HG03439 (cell line): Measurements from ENCODE around the gene ACER1.
"Not testable (repeated sequence)": the region's sequence is repeated elsewhere in the genome, so short reads cannot be mapped to it uniquely, and the experiment has no call there.

Source experiments
- ATAC-seq: cut with Tn5 transposase; IDR thresholded peaks from one replicate; pipeline ENCODE4 v1.9.1; 2021; ENCODE audit warnings: mild to moderate bottlenecking, moderate library complexity; ENCODE audit not compliant: unreplicated experiment

Gene ACER1

DNA sequence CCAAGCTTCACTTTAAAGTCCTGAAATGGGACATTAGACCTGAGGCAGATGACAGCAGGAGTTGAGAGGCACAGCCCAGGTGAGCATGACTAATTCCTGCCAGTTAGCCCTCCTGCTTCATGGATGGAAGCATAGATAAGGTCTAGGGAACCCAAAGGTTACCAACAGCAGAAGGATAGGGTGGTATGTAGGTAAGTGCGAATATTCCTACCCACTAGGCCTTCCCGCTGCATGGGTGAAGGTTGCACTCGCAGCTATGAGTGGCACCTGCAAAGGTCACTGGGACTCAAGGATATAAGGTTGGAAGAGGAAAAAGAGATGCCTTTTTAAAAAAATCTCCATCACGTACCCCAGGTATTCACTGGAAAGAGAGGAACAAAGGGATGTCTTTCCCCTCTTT, 41.4 kb downstream of the ACER1 start:
- ATAC-seq = no peak

DNA sequence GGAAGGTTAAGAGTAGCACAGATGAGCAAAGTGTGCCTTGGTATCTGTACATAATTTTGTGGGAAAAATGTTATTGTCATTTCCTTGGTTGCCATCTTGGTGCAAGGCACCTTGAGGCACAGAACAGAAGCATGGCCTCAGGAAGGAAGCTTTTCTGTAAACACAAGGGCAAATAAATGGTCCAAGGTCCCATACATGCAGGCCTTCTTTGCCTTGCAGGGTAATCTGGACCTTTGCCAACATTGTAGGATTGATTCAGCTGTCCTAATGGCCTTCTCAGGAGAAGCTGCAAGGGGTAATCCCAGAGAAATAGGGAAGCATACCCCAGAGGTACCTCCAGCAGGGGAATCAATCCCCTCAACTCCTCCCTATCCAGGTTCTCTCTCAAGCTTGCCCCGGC, 44.7 kb downstream of the ACER1 start:
- ATAC-seq = no peak

DNA sequence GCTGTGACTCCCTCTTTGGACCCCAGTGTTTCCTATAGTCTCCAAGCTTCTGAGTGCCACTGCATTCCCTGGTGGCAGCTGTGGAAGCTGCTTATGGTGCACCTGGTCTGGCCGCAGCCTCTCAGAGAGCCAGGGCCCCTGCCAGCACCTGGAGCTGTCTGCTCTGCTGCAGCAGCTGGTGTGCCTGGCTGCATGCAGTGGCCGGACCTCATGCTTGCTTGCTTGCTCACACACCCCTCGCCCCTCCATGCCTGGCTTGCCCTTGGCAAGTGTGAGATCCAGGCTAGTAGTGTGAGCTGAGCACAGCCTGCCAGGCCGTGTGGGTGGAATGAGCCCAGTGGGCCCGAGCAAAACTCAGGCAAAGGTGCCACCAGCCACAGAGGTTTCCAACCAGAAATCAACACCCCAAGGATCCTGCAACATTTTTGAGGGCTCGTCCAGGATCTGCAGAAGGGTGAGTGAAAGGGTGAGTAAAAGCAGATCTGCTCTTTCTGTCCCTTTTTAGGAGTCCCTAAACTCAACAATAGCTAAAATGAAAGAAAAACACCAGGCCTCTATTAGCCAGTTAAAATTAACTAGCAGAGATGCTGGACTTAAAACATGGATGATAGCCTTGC, 46.0 kb downstream of the ACER1 start:
- no peak for ATAC-seq

- no peak for ATAC-seq
Observed at GRCh38 chr19:6286676-6287075, 46.7 kb downstream of the ACER1 start.

GRCh38 chr19:6282393-6282792, 51.0 kb downstream of the ACER1 start:
- ATAC-seq = not testable (repeated sequence)

- ATAC-seq = peak; percentile 82
Observed at GRCh38 chr19:6279931-6280591, 53.4 kb downstream of the ACER1 start, which contains the start of gene MLLT1. Gene MLLT1, minus strand, starts transcription at chr19:6279975. Its CDS starts 191 bp downstream, at chr19:6279784.

DNA sequence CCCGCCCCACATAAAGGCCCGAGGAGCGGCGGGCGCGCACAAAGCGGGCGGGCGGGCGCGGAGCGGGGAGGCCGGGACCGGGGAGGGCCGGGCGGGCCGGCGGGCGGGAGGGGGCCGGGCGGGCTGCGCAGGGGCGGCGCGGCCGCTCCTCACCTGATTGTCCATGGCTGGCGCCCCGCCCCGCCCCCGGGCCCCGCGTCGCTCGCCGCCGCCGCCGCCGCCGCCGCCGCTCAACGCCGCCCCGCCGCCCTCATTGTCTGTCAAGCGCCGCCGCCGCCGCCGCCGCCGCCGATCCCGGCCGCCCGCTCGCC, 53.8 kb downstream of the ACER1 start:
- ATAC-seq = peak; percentile 35

DNA sequence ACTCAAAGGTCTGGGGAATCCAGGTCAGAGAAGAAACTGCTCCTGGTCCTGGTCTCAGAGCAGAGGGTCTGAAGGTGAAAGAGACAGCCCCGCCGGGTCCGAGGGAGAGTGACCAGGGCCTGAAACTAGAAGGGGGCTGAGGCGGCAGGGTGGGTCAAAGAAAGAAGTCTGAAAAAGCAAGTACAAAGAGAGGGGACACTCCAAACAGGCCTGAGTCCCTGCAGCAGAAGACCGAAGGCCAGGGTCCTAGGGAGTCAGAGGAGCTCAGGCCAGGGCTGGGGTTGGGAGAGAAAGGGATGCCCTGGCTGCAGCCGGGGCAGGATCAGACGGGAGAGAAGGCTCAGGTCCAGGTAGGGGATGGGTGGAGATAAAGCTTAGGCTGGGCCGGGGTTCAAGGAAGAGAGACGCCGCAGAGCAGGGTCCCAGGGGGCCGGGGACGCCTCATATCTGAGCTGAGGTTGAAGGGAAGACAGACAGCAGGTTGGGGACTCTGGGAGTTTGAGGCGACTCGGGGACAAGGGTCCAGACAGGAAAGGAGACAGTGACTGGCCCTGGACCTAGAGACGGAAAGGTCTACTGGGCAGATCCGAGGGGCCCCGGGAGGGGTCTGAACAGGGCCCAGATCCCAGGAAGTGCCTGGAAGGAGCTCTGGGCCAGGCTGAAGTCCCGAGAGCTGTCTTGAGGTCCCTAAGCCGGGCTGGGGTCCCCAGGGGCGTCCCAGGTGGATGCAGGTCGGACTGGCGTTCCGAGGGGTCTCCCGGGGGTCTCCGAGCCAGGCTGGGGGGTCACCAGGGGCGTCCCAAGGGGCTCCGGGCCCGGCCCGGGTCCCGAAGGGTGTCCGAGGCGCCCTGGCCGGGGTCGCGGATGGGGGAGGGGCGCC, 54.4 kb downstream of the ACER1 start:
- ATAC-seq = no peak

GRCh38 chr19:6278051-6278450, 55.4 kb downstream of the ACER1 start:
- no peak for ATAC-seq

DNA sequence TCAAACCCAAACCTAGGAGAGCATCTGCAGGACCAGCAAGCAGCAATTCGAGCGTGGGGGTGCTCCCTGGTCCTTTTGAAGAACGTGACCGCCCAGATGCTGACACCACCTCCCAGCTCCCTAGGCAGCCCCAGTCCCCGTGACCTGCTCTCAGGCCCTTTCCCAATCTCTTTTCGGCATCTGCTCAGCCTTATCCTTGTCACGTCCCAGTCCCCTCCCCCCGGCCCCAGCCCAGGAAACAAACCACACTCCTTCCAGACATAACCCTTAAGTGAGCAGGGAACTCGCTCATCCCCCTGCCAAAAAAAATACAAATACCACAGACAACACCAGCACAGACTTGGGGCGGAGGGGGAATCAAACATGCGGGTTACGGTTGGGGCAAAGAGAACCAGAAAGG, 57.0 kb downstream of the ACER1 start:
- ATAC-seq = no peak

DNA sequence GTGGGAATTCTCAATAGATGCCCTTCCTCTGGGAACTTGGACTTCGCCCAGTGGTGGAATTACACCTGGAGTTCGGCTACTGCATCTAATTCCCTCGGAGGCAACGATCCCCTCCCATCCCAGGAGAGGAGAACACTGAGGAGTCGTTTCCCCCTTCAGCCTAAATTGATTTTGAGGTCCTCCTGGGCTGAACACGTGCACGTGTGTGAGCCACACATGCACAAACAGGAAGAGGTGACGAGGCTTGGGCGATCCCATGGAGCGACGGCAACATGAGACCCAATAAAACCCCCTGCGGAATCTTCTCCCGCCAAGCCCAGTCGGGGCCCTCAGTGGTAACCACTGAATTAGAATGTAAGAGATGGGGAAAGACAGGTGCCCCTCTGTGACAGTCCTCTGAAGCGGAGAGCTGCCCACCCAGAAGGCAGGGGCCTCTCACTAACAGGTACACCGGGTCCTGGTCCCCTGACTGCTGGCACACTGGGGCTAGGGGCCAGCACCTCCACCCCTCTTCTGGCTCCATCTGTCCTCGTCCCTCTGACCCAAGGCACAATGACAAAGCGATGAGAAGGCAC, 58.2 kb downstream of the ACER1 start:
- no peak for ATAC-seq

DNA sequence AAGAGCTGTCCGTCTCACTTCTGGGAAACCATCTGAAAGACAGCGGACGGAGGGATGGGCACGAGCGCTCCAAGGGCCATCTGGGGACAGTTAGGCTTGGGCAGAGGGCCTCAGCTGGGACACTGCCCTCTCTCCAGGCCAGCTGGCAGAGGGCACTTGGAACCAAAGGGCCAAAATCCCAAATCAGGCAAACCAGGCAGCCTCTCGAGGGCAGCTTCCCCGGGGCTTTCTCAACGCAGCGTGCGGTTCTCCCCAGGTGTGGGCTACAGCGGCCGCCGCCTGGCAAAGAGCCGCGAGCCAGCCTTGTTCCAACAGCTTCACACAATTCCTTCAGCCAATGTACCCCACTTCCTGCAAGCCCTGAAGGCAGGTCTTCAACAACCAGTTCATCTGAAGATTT, 58.7 kb downstream of the ACER1 start:
- ATAC-seq = no peak

DNA sequence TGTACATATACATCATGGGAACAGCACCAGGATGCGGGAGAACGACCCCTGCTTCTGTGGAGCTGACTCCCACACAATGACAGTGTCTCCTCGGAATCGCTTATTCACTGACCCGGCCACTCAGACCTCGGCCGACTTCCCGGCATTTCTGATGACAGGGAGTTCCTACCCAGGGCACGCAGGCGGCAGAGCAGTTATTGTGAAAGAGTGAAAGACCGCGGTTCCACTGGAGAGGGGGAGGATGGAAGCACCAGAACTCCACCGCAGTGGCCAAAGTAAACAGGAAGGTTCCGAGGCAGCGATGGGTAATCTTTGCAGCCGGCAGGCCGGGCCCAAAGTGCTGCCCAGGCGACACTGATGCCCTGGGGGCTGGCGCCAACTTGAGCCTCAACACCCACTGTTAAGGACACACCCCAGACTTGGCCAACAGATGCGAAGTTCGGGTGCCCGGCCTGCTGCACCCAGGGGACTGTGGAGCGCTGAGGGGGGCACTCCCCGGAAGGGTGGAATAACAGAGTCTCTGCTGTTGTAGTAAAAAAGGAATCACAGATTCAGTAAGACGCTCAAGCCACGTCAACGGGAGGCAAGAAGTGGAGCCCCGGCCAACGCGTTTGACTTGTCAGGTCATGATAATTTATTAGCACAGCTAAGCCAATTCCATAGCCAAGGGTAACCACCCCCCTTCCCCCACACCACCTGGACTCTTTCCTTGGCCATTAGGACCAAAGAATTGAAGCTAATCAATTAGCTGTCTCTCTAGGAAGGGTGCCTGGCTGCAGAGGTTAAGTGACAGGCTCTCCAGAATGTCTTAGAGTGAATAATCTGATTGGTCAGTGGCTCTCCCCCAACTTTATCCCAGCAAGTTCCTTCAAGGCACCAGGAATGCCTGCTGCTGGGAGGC, 59.5 kb downstream of the ACER1 start:
- no peak for ATAC-seq

DNA sequence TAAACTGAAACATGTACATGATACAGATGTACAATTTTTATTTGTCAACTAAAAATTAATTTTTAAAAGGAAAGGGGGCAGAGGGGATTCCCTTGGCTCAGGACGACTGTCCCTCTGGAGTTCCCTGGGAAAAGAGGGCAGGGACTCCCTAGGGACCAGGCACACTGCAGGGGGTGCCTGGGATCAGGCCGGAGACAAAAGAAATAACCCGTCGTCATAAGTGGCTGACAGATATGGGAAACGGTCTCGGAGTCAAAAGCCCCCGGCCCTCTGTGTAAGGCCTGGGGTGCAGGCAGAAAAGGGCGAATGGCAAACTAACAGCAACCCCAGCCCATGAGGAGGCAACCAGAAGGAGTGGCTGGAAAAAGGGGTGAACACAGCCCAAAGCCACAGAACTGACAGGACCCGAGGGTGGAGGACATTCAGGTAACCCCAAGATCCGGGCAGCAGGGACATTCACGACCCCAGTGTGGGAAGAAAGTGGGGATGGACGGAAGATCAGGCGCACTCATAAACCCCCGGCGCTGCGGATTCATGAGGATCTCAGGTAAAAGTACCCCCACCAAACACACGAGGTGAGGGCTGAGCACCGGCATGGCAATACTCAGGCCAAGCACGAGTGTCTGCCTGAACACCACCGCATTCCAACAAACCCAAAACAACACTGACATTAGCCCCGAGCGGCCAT, 60.4 kb downstream of the ACER1 start:
- no peak for ATAC-seq

DNA sequence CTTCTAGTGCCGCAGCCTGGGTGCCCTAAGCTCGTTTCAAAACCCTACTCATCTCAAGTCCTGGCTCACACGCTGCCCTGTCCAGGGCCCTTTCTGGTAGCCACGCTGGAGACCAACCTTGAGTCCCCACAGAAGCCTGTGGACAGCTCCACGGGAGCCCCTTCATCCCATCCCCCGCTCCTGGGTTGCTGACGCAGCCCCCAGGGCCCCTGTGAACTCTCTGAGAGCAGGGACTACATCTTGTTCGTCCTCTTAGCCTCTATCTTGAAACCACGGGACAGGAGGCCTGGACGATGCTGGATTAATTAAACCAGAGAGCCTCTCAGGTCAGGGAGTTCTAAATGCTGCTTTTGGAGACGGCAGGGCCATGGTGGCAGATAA, 61.0 kb downstream of the ACER1 start:
- ATAC-seq = no peak

GRCh38 chr19:6271721-6272410, 61.5 kb downstream of the ACER1 start:
- no peak for ATAC-seq

DNA sequence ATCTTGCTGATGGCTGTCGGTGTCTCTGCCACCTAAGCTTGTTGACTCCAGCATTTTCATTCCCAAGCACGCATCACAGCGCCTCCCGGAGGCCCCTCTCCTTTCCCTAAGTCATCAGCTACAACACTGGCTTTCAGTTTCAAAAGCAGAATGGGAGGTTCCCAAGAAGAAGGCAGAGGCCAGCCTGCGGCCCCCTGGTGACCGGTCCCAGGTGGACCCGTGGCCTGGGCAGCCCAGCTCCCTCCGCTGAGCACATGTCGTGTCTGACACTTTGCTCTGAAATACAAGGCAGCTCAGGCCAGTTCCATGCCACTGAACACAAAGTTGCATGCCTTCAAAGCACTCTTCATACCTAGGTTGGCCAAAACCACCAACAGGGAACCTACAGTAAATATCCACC, 62.2 kb downstream of the ACER1 start:
- ATAC-seq = no peak

DNA sequence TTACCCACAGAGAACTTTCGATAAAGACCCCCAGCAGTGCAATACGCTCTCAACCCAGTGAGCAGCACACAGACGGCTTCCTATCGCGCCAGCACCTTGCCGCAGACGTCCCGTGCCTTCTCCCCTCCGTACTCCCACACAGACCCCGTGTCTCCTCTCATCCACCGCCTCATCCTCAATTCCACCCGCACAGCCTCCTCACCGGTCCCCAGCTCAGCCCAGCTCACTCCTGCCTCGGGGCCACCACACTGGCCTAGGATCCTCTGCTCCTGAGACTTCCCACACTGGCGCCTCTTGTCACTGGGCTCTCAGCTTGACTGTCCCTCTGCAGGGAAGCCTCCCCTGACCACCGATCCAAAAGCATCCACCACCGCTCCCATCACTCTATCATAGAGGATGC, 62.6 kb downstream of the ACER1 start:
- ATAC-seq = no peak

DNA sequence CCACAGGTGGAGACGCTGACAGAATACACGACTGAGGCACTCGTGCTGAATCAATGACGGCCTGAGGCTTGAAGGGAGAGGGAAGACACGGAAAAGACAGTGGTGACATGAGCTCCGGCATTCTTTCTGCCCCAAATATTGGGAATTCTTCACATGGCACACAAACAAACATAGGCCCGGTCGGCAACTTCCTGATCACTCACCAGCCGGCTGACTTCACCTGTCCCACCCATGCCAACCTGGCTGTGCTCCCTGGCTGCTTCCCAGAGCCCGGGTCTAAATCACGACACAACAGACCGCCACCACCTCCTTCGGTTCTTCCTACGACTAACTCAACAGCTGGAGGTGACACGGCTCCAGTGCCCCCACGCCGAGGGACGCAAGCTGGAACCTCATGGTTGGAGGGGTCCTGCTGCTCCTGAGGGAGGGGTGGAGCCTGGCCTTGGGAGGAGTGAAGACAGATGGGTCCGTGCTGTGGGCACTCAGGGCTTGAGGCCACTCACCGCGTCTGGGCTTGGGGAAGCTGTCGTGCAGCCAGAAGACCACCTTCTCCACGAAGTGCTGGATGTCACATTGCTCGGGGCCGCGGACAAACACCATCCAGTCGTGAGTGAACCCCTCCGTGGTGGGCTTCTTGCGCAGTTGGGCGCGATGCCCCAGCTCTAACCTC, 63.2 kb downstream of the ACER1 start:
- ATAC-seq = no peak
